ENCODE results near the gene RNF39. TPM values are rescaled to one million over a fixed set of nuclear protein-coding genes. Genes with fewer than 3 reads are reported as not detected.

The RNF39 gene
- total RNA-seq, 1 experiment from 2014 or later, result 0.23 TPM

DNA sequence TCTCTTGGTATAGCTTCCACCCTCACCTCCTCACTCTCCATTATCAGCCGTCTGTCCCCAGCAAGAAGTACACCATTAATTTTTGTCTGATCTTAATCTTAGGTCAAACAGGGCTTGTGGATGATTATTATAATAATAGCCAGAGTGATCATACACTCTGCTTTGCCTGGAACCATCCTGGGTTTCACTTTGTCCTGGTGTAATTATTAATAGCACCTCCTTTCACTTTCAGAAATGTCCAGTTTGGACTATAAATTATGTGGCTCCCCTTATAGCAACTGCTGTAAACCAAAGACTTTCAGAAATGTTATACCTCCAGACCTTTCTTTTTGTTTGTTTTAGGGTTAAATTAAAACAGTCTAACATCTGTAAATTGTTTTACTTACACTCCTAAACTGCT is 38.3 kb upstream of the RNF39 start:
- intact Hi-C loops (cut with micrococcal nuclease; ENCODE audit: unreplicated experiment), result no loop called here
- Mint-ChIP-seq H3K27me3 (ENCODE audit: insufficient read depth, unreplicated experiment) (no peaks in the 10 kb centered on the region), H3K36me3 (ENCODE audit: insufficient read depth, unreplicated experiment) (no peaks in the 10 kb centered on the region)

DNA sequence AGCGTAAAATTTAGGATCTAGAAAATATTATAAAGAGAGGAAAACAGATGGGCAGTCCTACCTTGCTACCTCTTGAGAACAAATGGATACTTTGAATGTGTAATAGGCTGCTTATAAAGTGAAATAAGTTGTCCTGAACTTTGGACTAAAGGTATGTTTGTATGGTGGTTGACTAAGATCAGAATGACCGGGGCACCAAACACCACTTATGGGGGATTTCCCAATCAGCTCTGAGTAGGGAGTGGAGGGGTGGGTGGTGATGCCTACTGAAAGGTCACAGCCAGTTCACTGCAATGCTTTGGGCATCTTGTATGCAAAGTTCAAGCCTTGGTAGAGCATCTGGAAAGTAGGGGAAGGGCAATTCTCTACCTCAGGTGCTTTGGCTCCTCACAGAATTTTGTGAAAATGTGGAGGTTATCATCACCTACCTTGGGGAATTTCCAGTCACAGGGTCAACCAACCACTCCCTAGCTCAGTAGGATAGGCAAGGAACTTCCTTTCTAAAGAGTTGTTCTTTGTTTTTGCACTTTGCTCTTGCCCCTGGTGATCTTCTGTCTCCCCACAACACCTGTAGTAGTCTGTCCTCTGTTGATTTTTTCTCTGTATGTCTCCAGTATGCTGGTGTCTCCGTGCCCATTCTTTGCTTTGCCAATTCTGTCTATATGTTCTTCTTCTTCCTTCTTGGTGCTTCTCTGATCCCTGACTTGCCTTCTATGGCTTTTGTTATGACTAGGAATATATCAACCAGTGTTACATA is 37.6 kb upstream of the RNF39 start, which contains the start of gene TRIM31:
TRIM31 (minus strand) TSS at position 88 of the 757 bp plus-strand sequence. CDS start 285 bp downstream, outside the sequence.
- Histone ChIP-seq H3K27me3 (replicated peaks; ENCODE audit: control insufficient read depth, insufficient read depth, low read length) (no peaks in the 10 kb centered on the region), H3K9me3 (no peaks in the 10 kb centered on the region), H3K36me3 (ENCODE audit: control insufficient read depth, insufficient read depth, low read length) (no peaks in the 10 kb centered on the region), H3K4me3 (ENCODE audit: low read depth, low read length) (no peak within 1 kb of the TSS), H3K4me1 (peaks cover 23% of the 10 kb centered on the region)
- intact Hi-C loops (cut with micrococcal nuclease; ENCODE audit: unreplicated experiment), result no loop called here
- no peak for DNase-seq
- TF ChIP-seq, protein P1, sequence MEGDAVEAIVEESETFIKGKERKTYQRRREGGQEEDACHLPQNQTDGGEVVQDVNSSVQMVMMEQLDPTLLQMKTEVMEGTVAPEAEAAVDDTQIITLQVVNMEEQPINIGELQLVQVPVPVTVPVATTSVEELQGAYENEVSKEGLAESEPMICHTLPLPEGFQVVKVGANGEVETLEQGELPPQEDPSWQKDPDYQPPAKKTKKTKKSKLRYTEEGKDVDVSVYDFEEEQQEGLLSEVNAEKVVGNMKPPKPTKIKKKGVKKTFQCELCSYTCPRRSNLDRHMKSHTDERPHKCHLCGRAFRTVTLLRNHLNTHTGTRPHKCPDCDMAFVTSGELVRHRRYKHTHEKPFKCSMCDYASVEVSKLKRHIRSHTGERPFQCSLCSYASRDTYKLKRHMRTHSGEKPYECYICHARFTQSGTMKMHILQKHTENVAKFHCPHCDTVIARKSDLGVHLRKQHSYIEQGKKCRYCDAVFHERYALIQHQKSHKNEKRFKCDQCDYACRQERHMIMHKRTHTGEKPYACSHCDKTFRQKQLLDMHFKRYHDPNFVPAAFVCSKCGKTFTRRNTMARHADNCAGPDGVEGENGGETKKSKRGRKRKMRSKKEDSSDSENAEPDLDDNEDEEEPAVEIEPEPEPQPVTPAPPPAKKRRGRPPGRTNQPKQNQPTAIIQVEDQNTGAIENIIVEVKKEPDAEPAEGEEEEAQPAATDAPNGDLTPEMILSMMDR (IDR thresholded peaks at IDR 0.05; ENCODE audit: insufficient read depth in 1 of 2, low read depth in 1 of 2, low read length in 1 of 2, severe bottlenecking in 1 of 2, unreplicated experiment in 1 of 2), result no peak
- Mint-ChIP-seq H3K27me3 (ENCODE audit: insufficient read depth, unreplicated experiment) (no peaks in the 10 kb centered on the region), H3K4me1 (ENCODE audit: low read depth, unreplicated experiment) (peaks cover 28% of the 10 kb centered on the region), H3K4me3 (ENCODE audit: unreplicated experiment) (no peak within 1 kb of the TSS), H3K36me3 (ENCODE audit: insufficient read depth, unreplicated experiment) (no peaks in the 10 kb centered on the region), H3K9me3 (ENCODE audit: unreplicated experiment) (no peaks in the 10 kb centered on the region), H3K27ac (ENCODE audit: unreplicated experiment) (no peak within 1 kb of the TSS)
- BruUV-seq (replicated peaks), result no TSS peak
- ChIA-PET POLR2A (no interaction called here), CTCF (interaction anchor here (0.6 to 1.8 kb wide), 2 partner anchors 18 to 327 kb away, joined by 3 to 5 read pairs; no protein-coding TSS in a partner anchor)

More for the DNA sequence above, 38.3 kb upstream of the RNF39 start:
- no peak overlapping the region for H3K4me3 Mint-ChIP-seq (ENCODE audit: unreplicated experiment)
- Histone ChIP-seq H3K36me3 (ENCODE audit: control insufficient read depth, insufficient read depth, low read length) (no peaks in the 10 kb centered on the region), H3K4me1 (peaks cover 26% of the 10 kb centered on the region), H3K9me3 (no peaks in the 10 kb centered on the region), H3K4me3 (ENCODE audit: low read depth, low read length) (no peak overlapping the region), H3K27me3 (replicated peaks; ENCODE audit: control insufficient read depth, insufficient read depth, low read length) (no peaks in the 10 kb centered on the region)
- TF ChIP-seq, protein P1 (IDR thresholded peaks at IDR 0.05; ENCODE audit: insufficient read depth in 1 of 2, low read depth in 1 of 2, low read length in 1 of 2, severe bottlenecking in 1 of 2, unreplicated experiment in 1 of 2), result no peak
- CTCF ChIA-PET, result interaction anchor here (1.8 kb wide), 1 partner anchor 17 kb away, joined by 5 read pairs; no protein-coding TSS in a partner anchor
- no peak for DNase-seq
- no peaks in the 10 kb centered on the region for H3K9me3 Mint-ChIP-seq (ENCODE audit: unreplicated experiment)
- BruUV-seq (replicated peaks), result no TSS peak
- POLR2A ChIA-PET, result no interaction called here
- no peak overlapping the region for H3K27ac Mint-ChIP-seq (ENCODE audit: unreplicated experiment)
- H3K4me1 Mint-ChIP-seq (ENCODE audit: low read depth, unreplicated experiment), result peaks cover 32% of the 10 kb centered on the region

DNA sequence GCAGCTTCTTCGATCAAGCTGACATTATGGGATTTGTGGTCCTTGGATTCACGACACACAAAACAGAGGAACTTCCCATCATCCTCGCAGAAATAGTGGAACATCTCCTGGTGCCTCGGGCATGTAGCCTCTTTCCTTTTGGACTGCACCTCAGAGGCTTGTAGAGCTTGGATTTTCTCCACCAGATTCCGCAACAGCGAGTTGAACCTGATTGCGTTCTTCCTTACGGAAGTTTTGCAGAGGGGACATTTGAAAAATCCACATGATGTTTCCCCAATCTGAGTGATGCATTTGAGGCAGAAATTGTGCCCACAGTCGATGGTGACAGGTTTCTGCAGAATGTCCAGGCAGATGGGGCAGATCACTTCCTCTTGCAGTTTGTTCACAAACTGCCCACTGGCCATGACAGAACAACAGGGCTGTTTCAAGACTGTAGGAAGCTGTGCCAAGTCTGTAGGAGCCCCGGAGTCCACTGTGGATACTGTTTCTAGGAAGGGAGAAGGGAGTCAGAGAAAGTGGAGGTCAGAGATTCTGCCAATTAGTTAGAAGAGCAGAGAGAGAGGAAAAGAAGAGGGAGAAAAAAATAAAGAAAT is 36.9 kb upstream of the RNF39 start:
- no peaks in the 10 kb centered on the region for H3K36me3 ChIP-seq (ENCODE audit: control insufficient read depth, insufficient read depth, low read length)
- Mint-ChIP-seq H3K36me3 (ENCODE audit: insufficient read depth, unreplicated experiment) (no peaks in the 10 kb centered on the region), H3K9me3 (ENCODE audit: unreplicated experiment) (no peaks in the 10 kb centered on the region), H3K27ac (ENCODE audit: unreplicated experiment) (no peak overlapping the region), H3K4me1 (ENCODE audit: low read depth, unreplicated experiment) (peaks cover 22% of the 10 kb centered on the region), H3K4me3 (ENCODE audit: unreplicated experiment) (no peak overlapping the region), H3K27me3 (ENCODE audit: insufficient read depth, unreplicated experiment) (no peaks in the 10 kb centered on the region)
- no peaks in the 10 kb centered on the region for H3K9me3 ChIP-seq
- POLR2A ChIA-PET, result no interaction called here
- intact Hi-C loops (cut with micrococcal nuclease; ENCODE audit: unreplicated experiment), result no loop called here
- BruUV-seq (replicated peaks), result TSS peak; percentile 74
- peaks cover 23% of the 10 kb centered on the region for H3K4me1 ChIP-seq
- H3K27me3 ChIP-seq (replicated peaks; ENCODE audit: control insufficient read depth, insufficient read depth, low read length), result no peaks in the 10 kb centered on the region
- no peak overlapping the region for H3K4me3 ChIP-seq (ENCODE audit: low read depth, low read length)
- CTCF ChIA-PET, result interaction anchor here (0.6 to 1.8 kb wide), 3 partner anchors 9 to 328 kb away, joined by 3 to 8 read pairs (median 5); no protein-coding TSS in a partner anchor
- TF ChIP-seq, protein P1 (IDR thresholded peaks at IDR 0.05; ENCODE audit: insufficient read depth in 1 of 2, low read depth in 1 of 2, low read length in 1 of 2, severe bottlenecking in 1 of 2, unreplicated experiment in 1 of 2), result no peak
- DNase-seq, result no peak
